CD14-positive monocyte (primary cell): ENCODE measurements around the gene VSX1. TPM values are rescaled to one million over a fixed set of nuclear protein-coding genes. Genes with fewer than 3 reads are reported as not detected.
A peak's percentile ranks its signal among the peaks of the same experiment; 100 is the strongest.

Experiments
- DNase-seq, 3 donors: peaks; one replicate each; pipeline ENCODE4 v3.0.0-alpha.2; 2011 to 2022
- H2AFZ ChIP-seq: 2 replicates; pipeline ENCODE4 v1.6.0; 2012; ENCODE audit warnings: mild to moderate bottlenecking, low read depth, low read length, inconsistent platforms; ENCODE audit not compliant: insufficient read depth, poor library complexity, severe bottlenecking
- H3K27ac ChIP-seq, 2 donors: 1 replicate in 1 of 2; 2 replicates in 1 of 2; pipeline ENCODE4 v1.5.1; 2012 to 2013; ENCODE audit warnings: low read length in 2 of 2, control low read depth in 1 of 2, inconsistent platforms in 1 of 2, low read depth in 1 of 2, mild to moderate bottlenecking in 1 of 2
- H3K27me3 ChIP-seq, 2 donors: one replicate each; pipeline versions ENCODE4 v1.6.0 to v1.6.1; 2011 to 2013; ENCODE audit warnings: low read length in 2 of 2; ENCODE audit not compliant: control insufficient read depth in 2 of 2, insufficient read depth in 2 of 2
- H3K36me3 ChIP-seq, 2 donors: replicated peaks in 1 of 2; 1 replicate in 1 of 2; 2 replicates in 1 of 2; pipeline versions ENCODE4 v1.5.1 to v1.6.1; 2012 to 2013; ENCODE audit warnings: low read length in 2 of 2, control low read depth in 1 of 2, inconsistent platforms in 1 of 2, mild to moderate bottlenecking in 1 of 2; ENCODE audit not compliant: insufficient read depth in 2 of 2, control insufficient read depth in 1 of 2
- H3K4me1 ChIP-seq, 2 donors: 1 replicate in 1 of 2; 2 replicates in 1 of 2; pipeline versions ENCODE4 v1.5.1 to v1.6.1; 2012 to 2013; ENCODE audit warnings: low read length in 2 of 2, control low read depth in 1 of 2, inconsistent platforms in 1 of 2, mild to moderate bottlenecking in 1 of 2, moderate library complexity in 1 of 2; ENCODE audit not compliant: insufficient read depth in 2 of 2, control insufficient read depth in 1 of 2
- H3K4me2 ChIP-seq: replicated peaks from 2 replicates; pipeline ENCODE3; 2012; ENCODE audit warnings: low read length, moderate library complexity, mild to moderate bottlenecking; ENCODE audit not compliant: poor library complexity, severe bottlenecking; ENCODE audit errors: extremely low read depth
- H3K4me3 ChIP-seq, 3 experiments: fragments of 200-600 bp in 1 of 3; sonication (generic) in 1 of 3; replicated peaks in 1 of 3; 1 replicate in 2 of 3; 2 replicates in 1 of 3; pipeline ENCODE4 v1.5.1; 2011 to 2013; ENCODE audit warnings: low read length in 3 of 3, mild to moderate bottlenecking in 3 of 3, control low read depth in 2 of 3, low read depth in 2 of 3, inconsistent platforms in 1 of 3, moderate library complexity in 1 of 3
- H3K79me2 ChIP-seq: 2 replicates; pipeline ENCODE4 v1.6.0; 2012; ENCODE audit warnings: mild to moderate bottlenecking, control low read depth, inconsistent platforms, low read length, moderate library complexity; ENCODE audit not compliant: insufficient read depth
- H3K9ac ChIP-seq: 2 replicates; pipeline ENCODE4 v1.6.0; 2017; ENCODE audit warnings: low read length, mild to moderate bottlenecking; ENCODE audit not compliant: insufficient read depth, poor library complexity, severe bottlenecking
- H3K9me3 ChIP-seq, 2 donors: replicated peaks in 1 of 2; 1 replicate in 1 of 2; 2 replicates in 1 of 2; pipeline versions ENCODE4 v1.5.1 to v1.6.1; 2012 to 2013; ENCODE audit warnings: low read length in 2 of 2, control low read depth in 1 of 2; ENCODE audit not compliant: control insufficient read depth in 1 of 2, insufficient read depth in 1 of 2
- H4K20me1 ChIP-seq: 2 replicates; pipeline ENCODE4 v1.6.0; 2012; ENCODE audit warnings: mild to moderate bottlenecking, low read length, control low read depth, moderate library complexity; ENCODE audit not compliant: insufficient read depth
- H3K27ac Mint-ChIP-seq, 7 donors: one replicate each; pipeline ENCODE4 v1.8.0; 2020; ENCODE audit warnings: mild to moderate bottlenecking in 7 of 7, mixed read lengths in 7 of 7, moderate library complexity in 6 of 7, inconsistent platforms in 2 of 7
- H3K27me3 Mint-ChIP-seq, 3 donors: one replicate each; pipeline ENCODE4 v1.8.0; 2021 to 2022; ENCODE audit warnings: low read depth in 3 of 3, mild to moderate bottlenecking in 3 of 3, mixed read lengths in 3 of 3, moderate library complexity in 3 of 3, inconsistent platforms in 1 of 3
- H3K36me3 Mint-ChIP-seq, 2 donors: one replicate each; pipeline ENCODE4 v1.8.0; 2020; ENCODE audit warnings: mixed read lengths in 2 of 2, inconsistent platforms in 1 of 2, mild to moderate bottlenecking in 1 of 2
- H3K4me1 Mint-ChIP-seq: one replicate; pipeline ENCODE4 v1.8.0; 2020; ENCODE audit warnings: mild to moderate bottlenecking, mixed read lengths
- H3K4me3 Mint-ChIP-seq, 2 donors: one replicate each; pipeline ENCODE4 v1.8.0; 2020; ENCODE audit warnings: mild to moderate bottlenecking in 2 of 2, mixed read lengths in 2 of 2, moderate library complexity in 1 of 2
- H3K9me3 Mint-ChIP-seq, 7 donors: one replicate each; pipeline ENCODE4 v1.8.0; 2020 to 2022; ENCODE audit warnings: mixed read lengths in 7 of 7, mild to moderate bottlenecking in 6 of 7, moderate library complexity in 6 of 7, inconsistent platforms in 2 of 7
- WGBS: methylation state at CpG from one replicate; pipeline ENCODE4 v1.1.5; 2013; ENCODE audit warnings: missing lambda C conversion rate; ENCODE audit not compliant: insufficient coverage; 5-methylcytosine and 5-hydroxymethylcytosine counted together
- intact Hi-C, 2 donors: fragments of 100-400 bp; cut with micrococcal nuclease; formaldehyde crosslinking; loops; one replicate each; pipeline versions ENCODE4 v1.15.0 to v1.15.1; 2023
- polyA plus RNA-seq, 3 donors: library from polyadenylated mRNA; depleted of rRNA in 1 of 3; unstranded in 2 of 3; stranded (reverse) in 1 of 3; fragments of 300-500 nt in 2 of 3; fragments of >200 nt in 1 of 3; fragmentation: Illumina TruSeq in 2 of 3; gene quantifications; 1 replicate in 2 of 3; 2 replicates in 1 of 3; pipeline ENCODE4 v1.2.3, GENCODE V29; 2012 to 2021
- TF ChIP-seq, protein P1 (sequence below): fragments of 200-600 bp; IDR thresholded peaks from one replicate; pipeline ENCODE4 v1.8.0; 2022; ENCODE audit warnings: antibody characterized with exemption, mild to moderate bottlenecking

VSX1 gene
- polyA plus RNA-seq, 3 donors: not detected

DNA sequence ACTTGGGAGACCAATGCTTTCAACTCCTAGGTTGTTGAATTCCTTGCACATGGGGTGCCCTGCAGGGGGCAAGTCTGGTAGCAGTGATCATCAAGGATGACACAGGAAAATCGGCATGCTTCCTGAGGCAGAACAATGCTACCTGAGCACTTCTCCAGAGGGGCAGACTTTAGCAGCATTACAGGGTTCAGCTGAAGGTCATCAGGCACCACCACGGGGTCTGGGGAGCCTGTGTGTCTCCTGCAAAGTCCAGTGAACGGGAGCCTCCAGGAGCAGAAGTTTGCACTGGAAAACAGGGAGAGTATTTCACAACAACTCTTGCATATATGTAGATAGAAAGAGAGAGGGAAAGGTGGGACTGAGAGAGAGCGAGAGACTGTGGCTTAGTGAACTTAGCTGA is 10.2 kb downstream of the VSX1 start:
- 42% methylated on average over 1 of the region's 4 CpGs for WGBS
- peaks cover 30 to 48% (median 31%) of the 10 kb centered on the region in 3 donors for H3K27me3 Mint-ChIP-seq

DNA sequence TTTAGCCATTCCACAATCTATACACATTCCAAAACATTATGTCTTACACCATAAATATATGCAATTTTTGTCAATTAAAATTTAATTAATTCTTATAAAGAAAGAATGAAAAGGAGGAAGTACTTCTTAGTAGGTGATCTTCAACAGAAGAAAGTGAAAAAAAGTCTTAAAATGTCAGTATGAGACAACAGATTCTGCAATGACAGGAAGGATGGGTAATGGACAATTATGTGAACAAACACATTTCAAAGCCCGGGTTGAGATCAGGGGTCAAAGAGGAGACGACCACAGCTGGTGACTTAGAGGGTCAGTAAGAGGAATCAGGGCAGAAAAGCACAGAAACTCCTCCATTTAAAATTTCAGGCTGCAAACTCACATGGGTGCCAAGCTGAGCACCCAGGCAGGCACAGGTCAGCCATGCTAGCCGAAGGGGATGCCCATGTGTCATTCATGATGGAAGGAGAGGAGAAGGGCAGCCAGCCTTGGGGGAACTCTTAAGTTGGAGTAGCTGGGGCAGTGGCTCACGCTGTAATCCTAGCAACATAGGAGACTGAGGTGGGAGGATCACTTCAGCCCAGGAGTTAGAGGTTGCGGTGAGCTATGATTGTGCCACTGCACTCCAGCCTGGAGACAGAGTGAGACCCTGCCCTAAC is 11.0 kb downstream of the VSX1 start:
- Mint-ChIP-seq H3K4me1 (peaks cover 2% of the 10 kb centered on the region), H3K9me3 (peaks cover 0 to 2% (median 0%) of the 10 kb centered on the region in 7 donors), H3K4me3 (peak overlapping the region in 1 of 2 donors; percentile 49), H3K27ac (no peak overlapping the region), H3K36me3 (no peaks in the 10 kb centered on the region), H3K27me3 (peaks cover 28 to 46% (median 30%) of the 10 kb centered on the region in 3 donors)
- Histone ChIP-seq H2AFZ (no peak overlapping the region), H3K4me2 (no peak overlapping the region), H3K27me3 (peaks cover 21 to 44% of the 10 kb centered on the region in 2 donors), H3K4me1 (no peaks in the 10 kb centered on the region), H3K9ac (no peak overlapping the region), H3K27ac (no peak overlapping the region), H4K20me1 (no peaks in the 10 kb centered on the region), H3K9me3 (no peaks in the 10 kb centered on the region), H3K79me2 (no peaks in the 10 kb centered on the region), H3K4me3 (no peak overlapping the region), H3K36me3 (no peaks in the 10 kb centered on the region)
- no peak for DNase-seq
- WGBS: 86% methylated on average over 1 of the region's 5 CpGs
- TF ChIP-seq, protein P1, sequence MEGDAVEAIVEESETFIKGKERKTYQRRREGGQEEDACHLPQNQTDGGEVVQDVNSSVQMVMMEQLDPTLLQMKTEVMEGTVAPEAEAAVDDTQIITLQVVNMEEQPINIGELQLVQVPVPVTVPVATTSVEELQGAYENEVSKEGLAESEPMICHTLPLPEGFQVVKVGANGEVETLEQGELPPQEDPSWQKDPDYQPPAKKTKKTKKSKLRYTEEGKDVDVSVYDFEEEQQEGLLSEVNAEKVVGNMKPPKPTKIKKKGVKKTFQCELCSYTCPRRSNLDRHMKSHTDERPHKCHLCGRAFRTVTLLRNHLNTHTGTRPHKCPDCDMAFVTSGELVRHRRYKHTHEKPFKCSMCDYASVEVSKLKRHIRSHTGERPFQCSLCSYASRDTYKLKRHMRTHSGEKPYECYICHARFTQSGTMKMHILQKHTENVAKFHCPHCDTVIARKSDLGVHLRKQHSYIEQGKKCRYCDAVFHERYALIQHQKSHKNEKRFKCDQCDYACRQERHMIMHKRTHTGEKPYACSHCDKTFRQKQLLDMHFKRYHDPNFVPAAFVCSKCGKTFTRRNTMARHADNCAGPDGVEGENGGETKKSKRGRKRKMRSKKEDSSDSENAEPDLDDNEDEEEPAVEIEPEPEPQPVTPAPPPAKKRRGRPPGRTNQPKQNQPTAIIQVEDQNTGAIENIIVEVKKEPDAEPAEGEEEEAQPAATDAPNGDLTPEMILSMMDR: no peak
- intact Hi-C loops: no loop called here

More for the DNA sequence above, 10.2 kb downstream of the VSX1 start:
- Histone ChIP-seq H3K27me3 (peaks cover 23 to 51% of the 10 kb centered on the region in 2 donors), H3K4me2 (no peak overlapping the region), H3K36me3 (no peaks in the 10 kb centered on the region), H3K4me1 (peaks cover 0 to under 1% of the 10 kb centered on the region in 2 donors), H3K4me3 (no peak overlapping the region), H2AFZ (no peak overlapping the region), H3K27ac (no peak overlapping the region), H3K9ac (no peak overlapping the region), H4K20me1 (no peaks in the 10 kb centered on the region), H3K9me3 (no peaks in the 10 kb centered on the region), H3K79me2 (no peaks in the 10 kb centered on the region)
- H3K9me3 Mint-ChIP-seq: peaks cover 0 to 2% (median 0%) of the 10 kb centered on the region in 7 donors
- TF ChIP-seq, protein P1: no peak
- intact Hi-C loops: no loop called here
- H3K27ac Mint-ChIP-seq: no peak overlapping the region
- no peak for DNase-seq
- H3K36me3 Mint-ChIP-seq: no peaks in the 10 kb centered on the region
- peaks cover under 1% of the 10 kb centered on the region for H3K4me1 Mint-ChIP-seq
- peak overlapping the region in 1 of 2 donors; percentile 49 for H3K4me3 Mint-ChIP-seq
